ENCODE data around the gene TNFSF9.

The TNFSF9 gene

GRCh38 chr19:6532244-6532999 lies 1.6 kb downstream of the TNFSF9 start (continued):
- TF ChIP-seq SCRT1 (tag by site-specific recombination; IDR thresholded peaks at IDR 0.05; ENCODE audit: borderline replicate concordance) (no peak), ZNF184 (tag by site-specific recombination; IDR thresholded peaks at IDR 0.05) (no peak), ZNF623 (tag by site-specific recombination; IDR thresholded peaks at IDR 0.05) (no peak), ZNF777 (tag by site-specific recombination; IDR thresholded peaks at IDR 0.05; ENCODE audit: borderline replicate concordance) (no peak), KLF7 (tag by site-specific recombination; IDR thresholded peaks at IDR 0.05; ENCODE audit: borderline replicate concordance) (no peak), INSM2 (tag by site-specific recombination; IDR thresholded peaks at IDR 0.05) (no peak), PRDM1 (tag by site-specific recombination; IDR thresholded peaks at IDR 0.05) (peak; percentile 52; the same call in 1 of the 2 replicates), ZNF112 (tag by site-specific recombination; IDR thresholded peaks at IDR 0.05) (no peak), ZNF174 (tag by site-specific recombination; IDR thresholded peaks at IDR 0.05) (no peak), ZNF23 (tag by site-specific recombination; IDR thresholded peaks at IDR 0.05; ENCODE audit: borderline replicate concordance) (no peak), ZNF433 (tag by site-specific recombination; IDR thresholded peaks at IDR 0.05; ENCODE audit: low read depth) (no peak), ZNF768 (tag by site-specific recombination; IDR thresholded peaks at IDR 0.05) (no peak), PRDM10 (tag by site-specific recombination; IDR thresholded peaks at IDR 0.05) (no peak), KLF1 (tag by site-specific recombination; IDR thresholded peaks at IDR 0.05) (peak; percentile 46), KLF16 (tag by site-specific recombination; IDR thresholded peaks at IDR 0.05) (no peak), ZBTB17 (tag by site-specific recombination; IDR thresholded peaks at IDR 0.05) (peak; percentile 53; the same call in 1 of the 2 replicates), ZBTB20 (tag by site-specific recombination; IDR thresholded peaks at IDR 0.05) (peak; percentile 45; the same call in 1 of the 2 replicates), ZNF677 (tag by site-specific recombination; IDR thresholded peaks at IDR 0.05) (no peak), ZFHX2 (tag by site-specific recombination; conservative IDR thresholded peaks at IDR 0.05) (peak; percentile 100), ZNF155 (tag by site-specific recombination; IDR thresholded peaks at IDR 0.05) (no peak), ZBTB1 (tag by site-specific recombination; IDR thresholded peaks at IDR 0.05) (no peak), ZNF529 (tag by site-specific recombination; IDR thresholded peaks at IDR 0.05; ENCODE audit: insufficient replicate concordance) (no peak), ZNF221 (tag by site-specific recombination; IDR thresholded peaks at IDR 0.05; ENCODE audit: borderline replicate concordance) (no peak), ZFP41 (tag by site-specific recombination; IDR thresholded peaks at IDR 0.05; ENCODE audit: borderline replicate concordance) (no peak), ZNF362 (tag by site-specific recombination; IDR thresholded peaks at IDR 0.05) (no peak), PATZ1 (tag by site-specific recombination; IDR thresholded peaks at IDR 0.05) (peak; percentile 69), ZNF670 (tag by site-specific recombination; IDR thresholded peaks at IDR 0.05; ENCODE audit: low read depth) (no peak), ELK4 (IDR thresholded peaks at IDR 0.05; ENCODE audit: borderline replicate concordance, low read depth, low read length) (no peak), ZNF791 (tag by site-specific recombination; IDR thresholded peaks at IDR 0.05) (0 out of 2 replicates have a peak, but pooled peaks have one; percentile 37), ZNF16 (tag by site-specific recombination; IDR thresholded peaks at IDR 0.05; ENCODE audit: low read depth) (no peak), ZNF624 (tag by site-specific recombination; IDR thresholded peaks at IDR 0.05) (no peak), ZNF514 (tag by site-specific recombination; IDR thresholded peaks at IDR 0.05) (no peak)
